ENCODE measurements around the gene NDUFS3.

GRCh38 chr11:47564933-47565339 lies 13.9 kb upstream of the NDUFS3 start:
- TF ChIP-seq CTCF (tag by site-specific recombination; IDR thresholded peaks at IDR 0.05) (no peak), ZNF138 (tag by site-specific recombination; IDR thresholded peaks at IDR 0.05; ENCODE audit: borderline replicate concordance) (no peak), ZNF169 (tag by site-specific recombination; IDR thresholded peaks at IDR 0.05) (no peak), ZBTB26 (tag by site-specific recombination; optimal IDR thresholded peaks at IDR 0.05) (no peak), ZNF239 (tag by site-specific recombination; IDR thresholded peaks at IDR 0.05) (no peak), ZBTB11 (tag by site-specific recombination; conservative IDR thresholded peaks at IDR 0.05; ENCODE audit: low read depth) (no peak), ZNF626 (tag by site-specific recombination; IDR thresholded peaks at IDR 0.05) (no peak)

Data from HEK293 (cell line).